ENCODE measurements around the gene CFAP299. TPM values are rescaled to one million over a fixed set of nuclear protein-coding genes. Genes with fewer than 3 reads are reported as not detected.

CFAP299 gene
- not detected in 5 replicates for total RNA-seq (2022; extraction: Qiagen RNA extraction)

GRCh38 chr4:80335554-80336358 is at the start of gene CFAP299:
CFAP299 (plus strand) TSS chr4:80335730.

Other genes starting within 250 kb of the CFAP299 start
- 0.14 to 0.46 TPM (median 0.29 TPM) in 5 replicates for gene PRDM8, start 138.2 kb upstream of the CFAP299 start, total RNA-seq (2022; extraction: Qiagen RNA extraction)
- gene FGF5, start 69.1 kb upstream of the CFAP299 start, total RNA-seq (2022; extraction: Qiagen RNA extraction) = 0.23 to 0.79 TPM (median 0.32 TPM) in 5 replicates